A549 (cell line): Measurements from ENCODE around the gene CLSTN2. TPM values are rescaled to one million over a fixed set of nuclear protein-coding genes. Genes with fewer than 3 reads are reported as not detected.

Experiments
- ATAC-seq, 2 experiments: fragments of 200-7000 bp in 1 of 2; fragments of >200 bp in 1 of 2; cut with Nextera tagmentation in 1 of 2; cut with Tn5 transposase in 1 of 2; 3 replicates each; pipeline versions ENCODE4 v1.8.0 to v1.9.1; 2018 to 2020; ENCODE audit warnings: mild to moderate bottlenecking in 1 of 2, moderate library complexity in 1 of 2
- CTCF ChIA-PET: fragments of 300-600 bp; sonication (Branson Sonifier 250); formaldehyde crosslinking; extraction: SDS; loops from one replicate; lab custom pipeline; 2021; ENCODE audit warnings: antibody characterized with exemption, inconsistent platforms; lab: Yijun Ruan, JAX
- POLR2A ChIA-PET: fragments of 350-600 bp; formaldehyde crosslinking; extraction: SDS; loops from one replicate; lab custom pipeline; 2021; ENCODE audit warnings: antibody characterized with exemption, inconsistent platforms; lab: Yijun Ruan, JAX
- DNase-seq, 2 experiments: peaks; one replicate each; pipeline versions ENCODE4 v3.0.0 to v3.0.0-alpha.2; 2011 to 2016; ENCODE audit warnings: low read depth in 1 of 2, low spot score in 1 of 2
- FAIRE-seq: peaks from 2 replicates; lab custom pipeline; 2011; peaks lifted over from hg19 to GRCh38; lab: Jason Lieb, UNC
- H3K27ac ChIP-seq, 2 experiments: fragments of >200 bp; sonication (Bioruptor Twin); formaldehyde crosslinking; 3 replicates each; pipeline ENCODE4 v1.5.1; 2016 to 2017
- H3K4me1 ChIP-seq: fragments of >200 bp; sonication (Bioruptor Twin); formaldehyde crosslinking; 3 replicates; pipeline ENCODE4 v1.6.1; 2016
- H3K4me2 ChIP-seq: fragments of >200 bp; sonication (Bioruptor Twin); formaldehyde crosslinking; 3 replicates; pipeline ENCODE4 v1.6.1; 2016
- H3K4me3 ChIP-seq: fragments of >200 bp; sonication (Bioruptor Twin); formaldehyde crosslinking; 3 replicates; pipeline ENCODE4 v1.5.1; 2016
- H3K9me3 ChIP-seq: fragments of >200 bp; sonication (Bioruptor Twin); formaldehyde crosslinking; 3 replicates; pipeline ENCODE4 v1.6.1; 2016
- BHLHE40 ChIP-seq: IDR thresholded peaks from 2 replicates; pipeline ENCODE4 v1.6.1; 2012; ENCODE audit warnings: low read depth, low read length, inconsistent platforms
- CEBPB ChIP-seq, 2 experiments: fragments of >200 bp in 1 of 2; sonication (Bioruptor Twin) in 1 of 2; formaldehyde crosslinking in 1 of 2; IDR thresholded peaks; 2 replicates each; pipeline ENCODE4 v1.6.1; 2012 to 2016
- CHD4 ChIP-seq: fragments of 200-600 bp; sonication (generic); IDR thresholded peaks from 2 replicates; pipeline ENCODE4 v1.6.1; 2016; ENCODE audit warnings: antibody characterized with exemption, mild to moderate bottlenecking, borderline replicate concordance
- EHF ChIP-seq: fragments of 250-450 bp; sonication (Bioruptor Pico); IDR thresholded peaks from 2 replicates; pipeline ENCODE4 v1.5.0; 2020; ENCODE audit warnings: mild to moderate bottlenecking
- FOSL2 ChIP-seq, 2 experiments: fragments of 450-650 bp in 1 of 2; fragments of >200 bp in 1 of 2; sonication (Bioruptor Twin) in 1 of 2; formaldehyde crosslinking; IDR thresholded peaks; 2 replicates each; pipeline versions ENCODE4 v1.5.0 to v1.6.1; 2016 to 2020; ENCODE audit warnings: mild to moderate bottlenecking in 1 of 2, moderate library complexity in 1 of 2
- HOXB13 ChIP-seq: fragments of 250-450 bp; sonication (Bioruptor Pico); IDR thresholded peaks from 2 replicates; pipeline ENCODE4 v1.5.0; 2020; ENCODE audit warnings: low read depth, mild to moderate bottlenecking, moderate library complexity
- MAFK ChIP-seq: fragments of 450-650 bp; IDR thresholded peaks from 2 replicates; pipeline ENCODE4 v1.6.1; 2014; ENCODE audit not compliant: partially characterized antibody
- MYC ChIP-seq: IDR thresholded peaks from 2 replicates; pipeline ENCODE4 v1.6.1; 2012; ENCODE audit warnings: mild to moderate bottlenecking, inconsistent platforms, low read length, improper control_type of control experiment, borderline replicate concordance
- NR3C1 ChIP-seq: fragments of >200 bp; sonication (Bioruptor Twin); formaldehyde crosslinking; IDR thresholded peaks from 3 replicates; pipeline ENCODE4 v1.6.1; 2017
- PHF8 ChIP-seq: fragments of 200-600 bp; sonication (generic); IDR thresholded peaks from 2 replicates; pipeline ENCODE4 v1.6.1; 2016; ENCODE audit warnings: low read depth, mild to moderate bottlenecking, antibody characterized with exemption, moderate library complexity, borderline replicate concordance
- POLR2A ChIP-seq: IDR thresholded peaks from 2 replicates; pipeline ENCODE4 v1.6.1; 2012; ENCODE audit warnings: mild to moderate bottlenecking, low read length
- POLR2AphosphoS2 ChIP-seq: conservative IDR thresholded peaks from 2 replicates; pipeline ENCODE4 v1.6.1; 2012; ENCODE audit warnings: low read length, improper control_type of control experiment, inconsistent platforms
- RARB ChIP-seq: fragments of 250-450 bp; sonication (Bioruptor Pico); IDR thresholded peaks from 2 replicates; pipeline ENCODE4 v1.8.0; 2021; ENCODE audit warnings: mild to moderate bottlenecking, moderate library complexity
- RFX5 ChIP-seq: fragments of 450-650 bp; IDR thresholded peaks from 2 replicates; pipeline ENCODE4 v1.7.1; 2014; ENCODE audit warnings: antibody characterized with exemption, mild to moderate bottlenecking, moderate library complexity
- RNF2 ChIP-seq: fragments of 200-600 bp; sonication (generic); IDR thresholded peaks from 2 replicates; pipeline ENCODE4 v1.6.1; 2016; ENCODE audit warnings: low read depth, mild to moderate bottlenecking, antibody characterized with exemption, moderate library complexity, borderline replicate concordance
- SREBF2 ChIP-seq: fragments of 450-650 bp; IDR thresholded peaks from 2 replicates; pipeline ENCODE4 v1.6.1; 2014; ENCODE audit warnings: mild to moderate bottlenecking, moderate library complexity
- ZC3H11A ChIP-seq: fragments of 450-650 bp; IDR thresholded peaks from 2 replicates; pipeline ENCODE4 v1.6.1; 2014; ENCODE audit warnings: antibody characterized with exemption, mild to moderate bottlenecking
- ZFP36 ChIP-seq: fragments of 450-650 bp; IDR thresholded peaks from 2 replicates; pipeline ENCODE4 v1.6.1; 2014; ENCODE audit warnings: borderline replicate concordance; ENCODE audit not compliant: partially characterized antibody
- ZNF302 ChIP-seq: fragments of 250-450 bp; sonication (Bioruptor Pico); IDR thresholded peaks from 2 replicates; pipeline ENCODE4 v1.9.0; 2021; ENCODE audit warnings: inconsistent platforms, mild to moderate bottlenecking, moderate library complexity
- ZSCAN20 ChIP-seq: fragments of 250-450 bp; sonication (Bioruptor Pico); IDR thresholded peaks from 2 replicates; pipeline ENCODE4 v1.8.0; 2022; ENCODE audit warnings: mild to moderate bottlenecking, moderate library complexity
- WGBS: methylation state at CpG from one replicate; pipeline ENCODE4 v1.1.6; 2017; ENCODE audit errors: missing lambda C conversion rate; 5-methylcytosine and 5-hydroxymethylcytosine counted together
- polyA plus RNA-seq, 4 experiments: library from polyadenylated mRNA; depleted of rRNA in 3 of 4; stranded (reverse); fragments of >200 nt; fragmentation: RNase III in 1 of 4; extraction: RNeasy Plus Mini Kit Qiagen cat#74134 plus additional on column Dnase treatment in 1 of 4; gene quantifications; 2 replicates in 3 of 4; 3 replicates in 1 of 4; pipeline ENCODE4 v1.2.3, GENCODE V29; 2011 to 2017
- TF ChIP-seq, protein P1 (sequence below): fragments of 200-600 bp; sonication (generic); IDR thresholded peaks from 2 replicates; pipeline ENCODE4 v1.6.1; 2016; ENCODE audit warnings: antibody characterized with exemption, mild to moderate bottlenecking, moderate library complexity
- TF ChIP-seq, protein P2 (sequence below): fragments of >200 bp; sonication (Bioruptor Twin); formaldehyde crosslinking; IDR thresholded peaks from 3 replicates; pipeline ENCODE4 v1.5.1; 2016

The CLSTN2 gene
- polyA plus RNA-seq, 2 of the 4 experiments (the other 2 are of a cell fraction): 0.03 to 0.04 TPM

DNA sequence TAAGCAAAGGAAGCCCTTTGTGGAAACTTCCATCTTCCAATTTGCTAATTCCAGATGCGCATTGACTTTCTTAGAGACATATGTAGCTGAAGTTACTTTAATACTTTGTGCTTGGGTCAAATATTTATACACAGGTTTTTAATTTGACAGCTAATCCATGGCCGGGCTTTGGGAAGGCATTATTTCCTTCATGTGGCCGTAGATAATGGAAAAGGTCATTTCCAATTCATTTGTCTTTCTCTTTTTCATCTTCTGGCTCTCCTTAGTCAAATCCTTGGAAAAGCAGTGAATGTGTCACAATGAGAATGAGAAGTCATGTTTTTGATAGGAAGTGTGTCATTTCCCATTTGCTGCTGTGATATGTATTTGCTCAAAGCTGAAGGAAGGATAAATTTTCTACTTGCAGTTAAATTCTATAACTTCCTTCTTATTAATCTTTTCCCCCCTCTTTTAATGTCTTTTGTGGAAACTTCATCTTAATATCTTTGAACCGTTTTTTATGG, 323.3 kb downstream of the CLSTN2 start:
- POLR2A ChIA-PET: no interaction called here
- CTCF ChIA-PET: no interaction called here
- FAIRE-seq (no peak), DNase-seq (no peak), ATAC-seq (no peak)
- Histone ChIP-seq H3K4me2 (no peak overlapping the region), H3K4me1 (no peaks in the 10 kb centered on the region), H3K9me3 (no peaks in the 10 kb centered on the region), H3K27ac (no peak overlapping the region), H3K4me3 (no peak overlapping the region)
- WGBS: 31% methylated on average over 4 of the region's 4 CpGs
- TF ChIP-seq RARB (CRISPR knock-in tag) (no peak), ZFP36 (no peak), ZNF302 (CRISPR knock-in tag) (no peak), ZC3H11A (no peak), FOSL2 (IDR thresholded peaks at IDR 0.05) (no peak), FOSL2 (CRISPR knock-in tag; IDR thresholded peaks at IDR 0.05) (no peak), MAFK (no peak), PHF8 (no peak)

GRCh38 chr3:140265302-140265701, 330.3 kb downstream of the CLSTN2 start:
- no peak for TF ChIP-seq POLR2AphosphoS2
- TF ChIP-seq RNF2: no peak
- no peak for TF ChIP-seq MYC
- TF ChIP-seq CHD4: no peak
- TF ChIP-seq ZSCAN20 (CRISPR knock-in tag): no peak
- no peak for TF ChIP-seq FOSL2 (IDR thresholded peaks at IDR 0.05)
- no peak for TF ChIP-seq FOSL2 (CRISPR knock-in tag; IDR thresholded peaks at IDR 0.05)
- no peak for TF ChIP-seq ZNF302 (CRISPR knock-in tag)
- TF ChIP-seq HOXB13 (CRISPR knock-in tag): no peak
- no peak for TF ChIP-seq EHF (CRISPR knock-in tag)
- no peak for TF ChIP-seq NR3C1
- TF ChIP-seq, all 56 proteins: peak for 0
- DNase-seq: no peak
- Histone ChIP-seq H3K4me2 (no peak overlapping the region), H3K4me3 (no peak overlapping the region), H3K4me1 (no peaks in the 10 kb centered on the region), H3K9me3 (no peaks in the 10 kb centered on the region), H3K27ac (no peak overlapping the region)
- ChIA-PET POLR2A (no interaction called here), CTCF (no interaction called here)
- FAIRE-seq: no peak
- 8% methylated on average over 5 of the region's 5 CpGs for WGBS
- ATAC-seq: no peak

- Histone ChIP-seq H3K4me3 (no peak overlapping the region), H3K4me2 (no peak overlapping the region), H3K9me3 (no peaks in the 10 kb centered on the region), H3K27ac (no peak overlapping the region), H3K4me1 (no peaks in the 10 kb centered on the region)
- DNase-seq (no peak), ATAC-seq (no peak), FAIRE-seq (no peak)
- no peak for TF ChIP-seq POLR2A
- no peak for TF ChIP-seq RFX5
- TF ChIP-seq, protein P1, sequence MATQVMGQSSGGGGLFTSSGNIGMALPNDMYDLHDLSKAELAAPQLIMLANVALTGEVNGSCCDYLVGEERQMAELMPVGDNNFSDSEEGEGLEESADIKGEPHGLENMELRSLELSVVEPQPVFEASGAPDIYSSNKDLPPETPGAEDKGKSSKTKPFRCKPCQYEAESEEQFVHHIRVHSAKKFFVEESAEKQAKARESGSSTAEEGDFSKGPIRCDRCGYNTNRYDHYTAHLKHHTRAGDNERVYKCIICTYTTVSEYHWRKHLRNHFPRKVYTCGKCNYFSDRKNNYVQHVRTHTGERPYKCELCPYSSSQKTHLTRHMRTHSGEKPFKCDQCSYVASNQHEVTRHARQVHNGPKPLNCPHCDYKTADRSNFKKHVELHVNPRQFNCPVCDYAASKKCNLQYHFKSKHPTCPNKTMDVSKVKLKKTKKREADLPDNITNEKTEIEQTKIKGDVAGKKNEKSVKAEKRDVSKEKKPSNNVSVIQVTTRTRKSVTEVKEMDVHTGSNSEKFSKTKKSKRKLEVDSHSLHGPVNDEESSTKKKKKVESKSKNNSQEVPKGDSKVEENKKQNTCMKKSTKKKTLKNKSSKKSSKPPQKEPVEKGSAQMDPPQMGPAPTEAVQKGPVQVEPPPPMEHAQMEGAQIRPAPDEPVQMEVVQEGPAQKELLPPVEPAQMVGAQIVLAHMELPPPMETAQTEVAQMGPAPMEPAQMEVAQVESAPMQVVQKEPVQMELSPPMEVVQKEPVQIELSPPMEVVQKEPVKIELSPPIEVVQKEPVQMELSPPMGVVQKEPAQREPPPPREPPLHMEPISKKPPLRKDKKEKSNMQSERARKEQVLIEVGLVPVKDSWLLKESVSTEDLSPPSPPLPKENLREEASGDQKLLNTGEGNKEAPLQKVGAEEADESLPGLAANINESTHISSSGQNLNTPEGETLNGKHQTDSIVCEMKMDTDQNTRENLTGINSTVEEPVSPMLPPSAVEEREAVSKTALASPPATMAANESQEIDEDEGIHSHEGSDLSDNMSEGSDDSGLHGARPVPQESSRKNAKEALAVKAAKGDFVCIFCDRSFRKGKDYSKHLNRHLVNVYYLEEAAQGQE: no peak
- TF ChIP-seq SREBF2: no peak
- TF ChIP-seq, protein P2, sequence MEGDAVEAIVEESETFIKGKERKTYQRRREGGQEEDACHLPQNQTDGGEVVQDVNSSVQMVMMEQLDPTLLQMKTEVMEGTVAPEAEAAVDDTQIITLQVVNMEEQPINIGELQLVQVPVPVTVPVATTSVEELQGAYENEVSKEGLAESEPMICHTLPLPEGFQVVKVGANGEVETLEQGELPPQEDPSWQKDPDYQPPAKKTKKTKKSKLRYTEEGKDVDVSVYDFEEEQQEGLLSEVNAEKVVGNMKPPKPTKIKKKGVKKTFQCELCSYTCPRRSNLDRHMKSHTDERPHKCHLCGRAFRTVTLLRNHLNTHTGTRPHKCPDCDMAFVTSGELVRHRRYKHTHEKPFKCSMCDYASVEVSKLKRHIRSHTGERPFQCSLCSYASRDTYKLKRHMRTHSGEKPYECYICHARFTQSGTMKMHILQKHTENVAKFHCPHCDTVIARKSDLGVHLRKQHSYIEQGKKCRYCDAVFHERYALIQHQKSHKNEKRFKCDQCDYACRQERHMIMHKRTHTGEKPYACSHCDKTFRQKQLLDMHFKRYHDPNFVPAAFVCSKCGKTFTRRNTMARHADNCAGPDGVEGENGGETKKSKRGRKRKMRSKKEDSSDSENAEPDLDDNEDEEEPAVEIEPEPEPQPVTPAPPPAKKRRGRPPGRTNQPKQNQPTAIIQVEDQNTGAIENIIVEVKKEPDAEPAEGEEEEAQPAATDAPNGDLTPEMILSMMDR: no peak
- no peak for TF ChIP-seq MYC
- TF ChIP-seq ZC3H11A: no peak
- no peak for TF ChIP-seq CEBPB (IDR thresholded peaks at IDR 0.05)
- no peak for TF ChIP-seq BHLHE40
- CTCF ChIA-PET: interaction anchor here (1.6 kb wide), 1 partner anchor 17 kb away, joined by 3 read pairs; no protein-coding TSS in a partner anchor
- POLR2A ChIA-PET: no interaction called here
- 22% methylated on average over 3 of the region's 3 CpGs for WGBS
Observed at GRCh38 chr3:140268103-140268502, 333.1 kb downstream of the CLSTN2 start.
